Ishikawa (cell line): ENCODE measurements around the gene FOXP1.

Experiments used
- CREB1 ChIP-seq: IDR thresholded peaks from 2 replicates; pipeline ENCODE4 v1.6.1; 2012; ENCODE audit warnings: low read depth
- EP300 ChIP-seq: IDR thresholded peaks from 2 replicates; pipeline ENCODE4 v1.6.1; 2012; ENCODE audit warnings: borderline replicate concordance
- RAD21 ChIP-seq: IDR thresholded peaks from 2 replicates; pipeline ENCODE4 v1.6.1; 2012; ENCODE audit warnings: low read depth
- ZBTB7A ChIP-seq: IDR thresholded peaks from 2 replicates; pipeline ENCODE4 v1.6.1; 2012; ENCODE audit warnings: low read depth
- TF ChIP-seq, protein P1 (sequence below): IDR thresholded peaks from 2 replicates; pipeline ENCODE4 v1.6.1; 2012; ENCODE audit warnings: low read depth, mild to moderate bottlenecking

GRCh38 chr3:71110385-71111222 lies 472.9 kb downstream of the FOXP1 start:
- no peak for TF ChIP-seq EP300
- no peak for TF ChIP-seq RAD21
- TF ChIP-seq, protein P1, sequence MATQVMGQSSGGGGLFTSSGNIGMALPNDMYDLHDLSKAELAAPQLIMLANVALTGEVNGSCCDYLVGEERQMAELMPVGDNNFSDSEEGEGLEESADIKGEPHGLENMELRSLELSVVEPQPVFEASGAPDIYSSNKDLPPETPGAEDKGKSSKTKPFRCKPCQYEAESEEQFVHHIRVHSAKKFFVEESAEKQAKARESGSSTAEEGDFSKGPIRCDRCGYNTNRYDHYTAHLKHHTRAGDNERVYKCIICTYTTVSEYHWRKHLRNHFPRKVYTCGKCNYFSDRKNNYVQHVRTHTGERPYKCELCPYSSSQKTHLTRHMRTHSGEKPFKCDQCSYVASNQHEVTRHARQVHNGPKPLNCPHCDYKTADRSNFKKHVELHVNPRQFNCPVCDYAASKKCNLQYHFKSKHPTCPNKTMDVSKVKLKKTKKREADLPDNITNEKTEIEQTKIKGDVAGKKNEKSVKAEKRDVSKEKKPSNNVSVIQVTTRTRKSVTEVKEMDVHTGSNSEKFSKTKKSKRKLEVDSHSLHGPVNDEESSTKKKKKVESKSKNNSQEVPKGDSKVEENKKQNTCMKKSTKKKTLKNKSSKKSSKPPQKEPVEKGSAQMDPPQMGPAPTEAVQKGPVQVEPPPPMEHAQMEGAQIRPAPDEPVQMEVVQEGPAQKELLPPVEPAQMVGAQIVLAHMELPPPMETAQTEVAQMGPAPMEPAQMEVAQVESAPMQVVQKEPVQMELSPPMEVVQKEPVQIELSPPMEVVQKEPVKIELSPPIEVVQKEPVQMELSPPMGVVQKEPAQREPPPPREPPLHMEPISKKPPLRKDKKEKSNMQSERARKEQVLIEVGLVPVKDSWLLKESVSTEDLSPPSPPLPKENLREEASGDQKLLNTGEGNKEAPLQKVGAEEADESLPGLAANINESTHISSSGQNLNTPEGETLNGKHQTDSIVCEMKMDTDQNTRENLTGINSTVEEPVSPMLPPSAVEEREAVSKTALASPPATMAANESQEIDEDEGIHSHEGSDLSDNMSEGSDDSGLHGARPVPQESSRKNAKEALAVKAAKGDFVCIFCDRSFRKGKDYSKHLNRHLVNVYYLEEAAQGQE, result no peak
- no peak for TF ChIP-seq CREB1
- no peak for TF ChIP-seq ZBTB7A
